H1 (cell line): ENCODE results near the gene IL6R. TPM values are rescaled to one million over a fixed set of nuclear protein-coding genes. Genes with fewer than 3 reads are reported as not detected.

Source experiments
- ASH2L ChIP-seq: fragments of 200-600, 300-600 bp; sonication (generic); IDR thresholded peaks from one replicate; pipeline ENCODE4 v1.7.1; 2017; ENCODE audit warnings: low read length
- CBX5 ChIP-seq: fragments of 300-800, 300-1000 bp; sonication (generic); IDR thresholded peaks from 2 replicates; pipeline ENCODE4 v1.7.1; 2016; ENCODE audit warnings: antibody characterized with exemption, low read length, low read depth
- HDAC2 ChIP-seq, 2 experiments: fragments of 300-600 bp in 1 of 2; sonication (generic) in 1 of 2; IDR thresholded peaks; 2 replicates each; pipeline ENCODE4 v1.6.1; 2011 to 2012; ENCODE audit warnings: low read depth in 2 of 2, low read length in 2 of 2, mild to moderate bottlenecking in 2 of 2, moderate library complexity in 2 of 2, borderline replicate concordance in 1 of 2, inconsistent platforms in 1 of 2
- polyA plus RNA-seq, 7 experiments: library from polyadenylated mRNA; depleted of rRNA in 3 of 7; stranded (reverse) in 5 of 7; unstranded in 2 of 7; fragments of >200 nt in 5 of 7; fragments of 200-250 nt in 2 of 7; gene quantifications; 1 replicate in 5 of 7; 2 replicates in 1 of 7; 4 replicates in 1 of 7; pipeline versions ENCODE4 v1.2.1 to v1.2.3, GENCODE V29; 2011 to 2013; ENCODE audit warnings: missing spikeins in 2 of 7, mixed read lengths in 2 of 7
- total RNA-seq: library from RNA; stranded (reverse); fragmentation: NEBNext Ultra II Directional; extraction: Animal tissue kit (Norgen Biotek cat#: 25700); gene quantifications from 2 replicates; pipeline ENCODE4 v1.2.1, GENCODE V29; 2021

IL6R gene
- total and polyA plus RNA-seq, 2 of the 8 experiments (the other 6 are each of a cell fraction or from before 2014, with no cell fraction given), result 2.3 to 3.0 TPM

DNA sequence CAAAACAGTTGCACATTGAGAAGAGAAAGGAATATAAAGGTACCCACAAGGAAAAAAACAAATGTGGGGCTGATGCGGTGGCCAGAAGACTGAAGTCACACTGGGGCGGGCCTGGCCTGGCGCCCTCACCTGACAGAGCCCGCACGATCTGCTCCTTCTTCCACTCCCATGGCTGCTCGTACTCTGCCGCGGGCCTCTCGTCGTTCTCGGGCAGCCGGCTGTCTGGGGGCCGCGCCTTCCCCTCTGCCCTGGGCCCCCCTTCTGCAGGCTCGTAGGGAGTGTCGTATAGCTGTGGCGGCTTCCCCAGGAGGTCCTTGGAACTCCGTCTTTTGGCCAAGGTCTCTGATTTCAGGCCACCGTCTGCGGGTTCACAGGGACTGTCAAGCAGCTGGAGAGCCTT, 83.8 kb downstream of the IL6R start (continued):
- no peak for TF ChIP-seq ASH2L
- no peak for TF ChIP-seq CBX5
- no peak for TF ChIP-seq HDAC2 (IDR thresholded peaks at IDR 0.05; ENCODE audit: borderline replicate concordance in 1 of 2, low read depth in 2 of 2, low read length in 2 of 2)
